ENCODE measurements around the gene GGCT.

DNA sequence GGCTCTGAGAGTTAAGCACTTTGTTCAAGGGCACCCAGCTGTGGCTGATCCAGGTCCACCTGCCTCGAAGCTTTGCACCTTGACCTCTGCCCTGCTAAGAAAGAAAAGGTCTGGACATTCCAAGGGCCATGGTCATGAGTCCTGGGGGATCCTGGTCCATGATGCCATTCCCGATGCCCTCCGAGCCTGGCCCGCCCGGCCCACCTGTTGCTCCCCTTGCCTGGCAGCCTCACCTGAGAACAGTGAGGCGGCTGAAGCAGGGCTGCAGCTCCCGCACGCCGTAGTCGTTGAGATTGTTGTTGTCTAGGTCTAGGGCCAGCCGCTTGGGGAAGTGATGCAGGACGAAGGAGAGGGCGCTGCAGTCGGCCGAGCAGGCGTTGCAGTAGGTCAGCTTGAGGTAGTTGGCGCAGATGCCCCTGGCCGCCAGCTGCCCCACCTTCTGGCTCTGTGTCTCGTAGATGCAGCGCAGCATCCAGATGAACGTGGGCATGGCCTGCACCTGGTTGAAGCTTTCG lies 53.6 kb downstream of the GGCT start:
- TF ChIP-seq, protein P1, sequence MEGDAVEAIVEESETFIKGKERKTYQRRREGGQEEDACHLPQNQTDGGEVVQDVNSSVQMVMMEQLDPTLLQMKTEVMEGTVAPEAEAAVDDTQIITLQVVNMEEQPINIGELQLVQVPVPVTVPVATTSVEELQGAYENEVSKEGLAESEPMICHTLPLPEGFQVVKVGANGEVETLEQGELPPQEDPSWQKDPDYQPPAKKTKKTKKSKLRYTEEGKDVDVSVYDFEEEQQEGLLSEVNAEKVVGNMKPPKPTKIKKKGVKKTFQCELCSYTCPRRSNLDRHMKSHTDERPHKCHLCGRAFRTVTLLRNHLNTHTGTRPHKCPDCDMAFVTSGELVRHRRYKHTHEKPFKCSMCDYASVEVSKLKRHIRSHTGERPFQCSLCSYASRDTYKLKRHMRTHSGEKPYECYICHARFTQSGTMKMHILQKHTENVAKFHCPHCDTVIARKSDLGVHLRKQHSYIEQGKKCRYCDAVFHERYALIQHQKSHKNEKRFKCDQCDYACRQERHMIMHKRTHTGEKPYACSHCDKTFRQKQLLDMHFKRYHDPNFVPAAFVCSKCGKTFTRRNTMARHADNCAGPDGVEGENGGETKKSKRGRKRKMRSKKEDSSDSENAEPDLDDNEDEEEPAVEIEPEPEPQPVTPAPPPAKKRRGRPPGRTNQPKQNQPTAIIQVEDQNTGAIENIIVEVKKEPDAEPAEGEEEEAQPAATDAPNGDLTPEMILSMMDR (IDR thresholded peaks at IDR 0.05) = no peak
- TF ChIP-seq EZH2 (IDR thresholded peaks at IDR 0.05) = no peak
- TF ChIP-seq EZH2phosphoT487 (IDR thresholded peaks at IDR 0.05) = no peak

Data from neural progenitor cell (in vitro differentiated cells).